Measurements from ENCODE around the gene SLC12A8. TPM values are rescaled to one million over a fixed set of nuclear protein-coding genes. Genes with fewer than 3 reads are reported as not detected.
A peak's percentile ranks its signal among the peaks of the same experiment; 100 is the strongest.

Gene SLC12A8
- total and polyA plus RNA-seq, 2 experiments from 2014 or later, result 6.9 to 15.9 TPM

DNA sequence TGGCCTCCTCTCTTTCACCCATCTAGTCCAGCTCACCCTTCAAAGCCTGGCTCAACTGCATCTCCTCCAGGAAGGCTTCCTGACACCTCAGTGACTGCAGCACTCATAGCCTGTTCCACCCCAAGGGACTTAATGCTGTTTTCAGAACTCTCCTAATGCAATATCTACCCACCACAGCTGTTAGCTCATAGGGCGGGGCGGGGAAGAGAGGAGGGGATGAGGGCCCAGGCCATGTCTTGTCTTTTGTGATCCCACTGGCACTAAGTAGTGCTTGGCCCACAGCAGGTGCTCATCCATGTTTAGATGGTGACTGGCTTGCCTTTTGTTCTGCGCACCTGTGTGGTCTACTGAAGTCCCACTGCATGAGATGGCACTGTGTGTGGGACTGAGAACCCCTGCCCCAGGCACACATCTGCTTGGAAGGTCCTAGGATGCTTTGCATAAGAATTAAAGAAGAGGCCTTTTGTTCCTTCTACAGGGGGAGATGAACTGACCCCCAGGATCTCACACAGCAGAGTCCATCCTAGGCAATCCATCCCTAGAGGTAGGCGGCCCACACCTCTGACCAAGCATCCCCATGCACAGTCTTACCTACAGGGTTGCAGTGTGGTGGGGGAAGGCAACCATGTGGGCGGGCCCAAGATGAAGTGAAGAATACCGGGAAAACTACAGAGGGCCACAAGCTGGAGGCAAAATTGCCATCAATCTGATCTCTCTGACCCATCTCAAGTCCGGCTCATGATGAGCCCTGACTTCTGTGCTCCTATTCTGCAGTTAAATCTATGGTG lies 23.0 kb downstream of the SLC12A8 start:
- ATAC-seq (no peak; the same call in 2 of the 3 replicates), DNase-seq (ENCODE audit: low spot score) (no peak)
- no peaks in the 10 kb centered on the region for H4K20me1 ChIP-seq (replicated peaks; ENCODE audit: insufficient read depth)
- no peak for TF ChIP-seq EZH2phosphoT487 (IDR thresholded peaks at IDR 0.05; ENCODE audit: unreplicated experiment)
- TF ChIP-seq, protein P1, sequence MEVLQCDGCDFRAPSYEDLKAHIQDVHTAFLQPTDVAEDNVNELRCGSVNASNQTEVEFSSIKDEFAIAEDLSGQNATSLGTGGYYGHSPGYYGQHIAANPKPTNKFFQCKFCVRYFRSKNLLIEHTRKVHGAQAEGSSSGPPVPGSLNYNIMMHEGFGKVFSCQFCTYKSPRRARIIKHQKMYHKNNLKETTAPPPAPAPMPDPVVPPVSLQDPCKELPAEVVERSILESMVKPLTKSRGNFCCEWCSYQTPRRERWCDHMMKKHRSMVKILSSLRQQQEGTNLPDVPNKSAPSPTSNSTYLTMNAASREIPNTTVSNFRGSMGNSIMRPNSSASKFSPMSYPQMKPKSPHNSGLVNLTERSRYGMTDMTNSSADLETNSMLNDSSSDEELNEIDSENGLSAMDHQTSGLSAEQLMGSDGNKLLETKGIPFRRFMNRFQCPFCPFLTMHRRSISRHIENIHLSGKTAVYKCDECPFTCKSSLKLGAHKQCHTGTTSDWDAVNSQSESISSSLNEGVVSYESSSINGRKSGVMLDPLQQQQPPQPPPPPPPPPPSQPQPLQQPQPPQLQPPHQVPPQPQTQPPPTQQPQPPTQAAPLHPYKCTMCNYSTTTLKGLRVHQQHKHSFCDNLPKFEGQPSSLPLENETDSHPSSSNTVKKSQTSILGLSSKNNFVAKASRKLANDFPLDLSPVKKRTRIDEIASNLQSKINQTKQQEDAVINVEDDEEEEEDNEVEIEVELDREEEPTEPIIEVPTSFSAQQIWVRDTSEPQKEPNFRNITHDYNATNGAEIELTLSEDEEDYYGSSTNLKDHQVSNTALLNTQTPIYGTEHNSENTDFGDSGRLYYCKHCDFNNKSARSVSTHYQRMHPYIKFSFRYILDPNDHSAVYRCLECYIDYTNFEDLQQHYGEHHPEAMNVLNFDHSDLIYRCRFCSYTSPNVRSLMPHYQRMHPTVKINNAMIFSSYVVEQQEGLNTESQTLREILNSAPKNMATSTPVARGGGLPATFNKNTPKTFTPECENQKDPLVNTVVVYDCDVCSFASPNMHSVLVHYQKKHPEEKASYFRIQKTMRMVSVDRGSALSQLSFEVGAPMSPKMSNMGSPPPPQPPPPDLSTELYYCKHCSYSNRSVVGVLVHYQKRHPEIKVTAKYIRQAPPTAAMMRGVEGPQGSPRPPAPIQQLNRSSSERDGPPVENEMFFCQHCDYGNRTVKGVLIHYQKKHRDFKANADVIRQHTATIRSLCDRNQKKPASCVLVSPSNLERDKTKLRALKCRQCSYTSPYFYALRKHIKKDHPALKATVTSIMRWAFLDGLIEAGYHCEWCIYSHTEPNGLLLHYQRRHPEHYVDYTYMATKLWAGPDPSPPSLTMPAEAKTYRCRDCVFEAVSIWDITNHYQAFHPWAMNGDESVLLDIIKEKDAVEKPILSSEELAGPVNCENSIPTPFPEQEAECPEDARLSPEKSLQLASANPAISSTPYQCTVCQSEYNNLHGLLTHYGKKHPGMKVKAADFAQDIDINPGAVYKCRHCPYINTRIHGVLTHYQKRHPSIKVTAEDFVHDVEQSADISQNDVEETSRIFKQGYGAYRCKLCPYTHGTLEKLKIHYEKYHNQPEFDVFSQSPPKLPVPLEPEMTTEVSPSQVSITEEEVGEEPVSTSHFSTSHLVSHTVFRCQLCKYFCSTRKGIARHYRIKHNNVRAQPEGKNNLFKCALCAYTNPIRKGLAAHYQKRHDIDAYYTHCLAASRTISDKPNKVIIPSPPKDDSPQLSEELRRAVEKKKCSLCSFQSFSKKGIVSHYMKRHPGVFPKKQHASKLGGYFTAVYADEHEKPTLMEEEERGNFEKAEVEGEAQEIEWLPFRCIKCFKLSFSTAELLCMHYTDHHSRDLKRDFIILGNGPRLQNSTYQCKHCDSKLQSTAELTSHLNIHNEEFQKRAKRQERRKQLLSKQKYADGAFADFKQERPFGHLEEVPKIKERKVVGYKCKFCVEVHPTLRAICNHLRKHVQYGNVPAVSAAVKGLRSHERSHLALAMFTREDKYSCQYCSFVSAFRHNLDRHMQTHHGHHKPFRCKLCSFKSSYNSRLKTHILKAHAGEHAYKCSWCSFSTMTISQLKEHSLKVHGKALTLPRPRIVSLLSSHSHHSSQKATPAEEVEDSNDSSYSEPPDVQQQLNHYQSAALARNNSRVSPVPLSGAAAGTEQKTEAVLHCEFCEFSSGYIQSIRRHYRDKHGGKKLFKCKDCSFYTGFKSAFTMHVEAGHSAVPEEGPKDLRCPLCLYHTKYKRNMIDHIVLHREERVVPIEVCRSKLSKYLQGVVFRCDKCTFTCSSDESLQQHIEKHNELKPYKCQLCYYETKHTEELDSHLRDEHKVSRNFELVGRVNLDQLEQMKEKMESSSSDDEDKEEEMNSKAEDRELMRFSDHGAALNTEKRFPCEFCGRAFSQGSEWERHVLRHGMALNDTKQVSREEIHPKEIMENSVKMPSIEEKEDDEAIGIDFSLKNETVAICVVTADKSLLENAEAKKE (CRISPR knock-in tag; IDR thresholded peaks at IDR 0.05), result 0 out of 2 replicates have a peak, but pooled peaks have one; percentile 6
- no peaks in the 10 kb centered on the region for H3K27me3 ChIP-seq (ENCODE audit: insufficient read depth)
- no peaks in the 10 kb centered on the region; the same call in 1 of the 2 replicates for H3F3A ChIP-seq (replicated peaks; ENCODE audit: low read depth)
- H3K4me1 Mint-ChIP-seq, result peaks cover 48% of the 10 kb centered on the region
- H3K27ac ChIP-seq (ENCODE audit: low read depth), result no peak overlapping the region
- no peaks in the 10 kb centered on the region for H3K9me2 ChIP-seq (ENCODE audit: insufficient read depth)
- H3K4me1 ChIP-seq (ENCODE audit: insufficient read depth), result peaks cover 11% of the 10 kb centered on the region
- H2AFZ ChIP-seq, result no peak overlapping the region
- no peak overlapping the region for H3K4me2 ChIP-seq
- H3K36me3 Mint-ChIP-seq (ENCODE audit: low read depth), result peaks cover 28% of the 10 kb centered on the region
- H3K27ac Mint-ChIP-seq, result no peak overlapping the region
- H3K79me2 ChIP-seq (replicated peaks; ENCODE audit: insufficient read depth), result no peaks in the 10 kb centered on the region
- peaks cover 8% of the 10 kb centered on the region for H3K27me3 Mint-ChIP-seq (ENCODE audit: insufficient read depth, low read depth, poor library complexity)
- no peak overlapping the region for H3K4me3 Mint-ChIP-seq
- peaks cover 3% of the 10 kb centered on the region; the same call in 1 of the 3 replicates for H3K9me3 Mint-ChIP-seq
- no peak overlapping the region for H3K4me3 ChIP-seq
- H3K36me3 ChIP-seq (ENCODE audit: insufficient read depth), result no peaks in the 10 kb centered on the region; the same call in 1 of the 2 replicates

GRCh38 chr3:125188955-125189354 lies 23.6 kb downstream of the SLC12A8 start:
- Mint-ChIP-seq H3K4me1 (peaks cover 42% of the 10 kb centered on the region), H3K27ac (no peak overlapping the region), H3K27me3 (ENCODE audit: insufficient read depth, low read depth, poor library complexity) (peaks cover 8% of the 10 kb centered on the region), H3K36me3 (ENCODE audit: low read depth) (peaks cover 28% of the 10 kb centered on the region), H3K4me3 (no peak overlapping the region), H3K9me3 (peaks cover 3% of the 10 kb centered on the region; the same call in 1 of the 3 replicates)
- Histone ChIP-seq H3K4me3 (no peak overlapping the region), H3K27me3 (ENCODE audit: insufficient read depth) (no peaks in the 10 kb centered on the region), H3K4me1 (ENCODE audit: insufficient read depth) (peaks cover 12% of the 10 kb centered on the region), H3K79me2 (replicated peaks; ENCODE audit: insufficient read depth) (no peaks in the 10 kb centered on the region), H3F3A (replicated peaks; ENCODE audit: low read depth) (no peaks in the 10 kb centered on the region; the same call in 1 of the 2 replicates), H3K9me2 (ENCODE audit: insufficient read depth) (no peaks in the 10 kb centered on the region), H3K27ac (ENCODE audit: low read depth) (no peak overlapping the region), H3K36me3 (ENCODE audit: insufficient read depth) (no peaks in the 10 kb centered on the region; the same call in 1 of the 2 replicates), H2AFZ (no peak overlapping the region), H3K4me2 (no peak overlapping the region), H4K20me1 (replicated peaks; ENCODE audit: insufficient read depth) (no peaks in the 10 kb centered on the region)
- ATAC-seq, result no peak
- no peak for DNase-seq (ENCODE audit: low spot score)
- TF ChIP-seq ZNF114 (CRISPR knock-in tag; IDR thresholded peaks at IDR 0.05) (no peak), POLR2AphosphoS5 (IDR thresholded peaks at IDR 0.05; ENCODE audit: low read depth) (no peak), CREB1 (CRISPR knock-in tag; IDR thresholded peaks at IDR 0.05; ENCODE audit: low read depth) (no peak), STAT1 (IDR thresholded peaks at IDR 0.05; ENCODE audit: unreplicated experiment) (no peak), JUNB (IDR thresholded peaks at IDR 0.05; ENCODE audit: unreplicated experiment) (no peak), ZNF331 (CRISPR knock-in tag; IDR thresholded peaks at IDR 0.05; ENCODE audit: low read depth) (no peak), EZH2 (IDR thresholded peaks at IDR 0.05; ENCODE audit: low read depth, unreplicated experiment) (no peak), CTCF (conservative IDR thresholded peaks at IDR 0.05; ENCODE audit: low read depth in 2 of 2) (no peak), NANOG (IDR thresholded peaks at IDR 0.05; ENCODE audit: borderline replicate concordance) (no peak)
- TF ChIP-seq, protein P2, sequence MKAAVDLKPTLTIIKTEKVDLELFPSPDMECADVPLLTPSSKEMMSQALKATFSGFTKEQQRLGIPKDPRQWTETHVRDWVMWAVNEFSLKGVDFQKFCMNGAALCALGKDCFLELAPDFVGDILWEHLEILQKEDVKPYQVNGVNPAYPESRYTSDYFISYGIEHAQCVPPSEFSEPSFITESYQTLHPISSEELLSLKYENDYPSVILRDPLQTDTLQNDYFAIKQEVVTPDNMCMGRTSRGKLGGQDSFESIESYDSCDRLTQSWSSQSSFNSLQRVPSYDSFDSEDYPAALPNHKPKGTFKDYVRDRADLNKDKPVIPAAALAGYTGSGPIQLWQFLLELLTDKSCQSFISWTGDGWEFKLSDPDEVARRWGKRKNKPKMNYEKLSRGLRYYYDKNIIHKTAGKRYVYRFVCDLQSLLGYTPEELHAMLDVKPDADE (IDR thresholded peaks at IDR 0.05), result no peak
